LHCN-M2 (cell line): ENCODE results near the gene GPC6. TPM values are rescaled to one million over a fixed set of nuclear protein-coding genes. Genes with fewer than 3 reads are reported as not detected.
A peak's percentile ranks its signal among the peaks of the same experiment; 100 is the strongest.

Experiments used
- DNase-seq: peaks from one replicate; pipeline ENCODE4 v3.0.0-alpha.2; 2012; ENCODE audit warnings: low read depth
- total RNA-seq: library from RNA; depleted of rRNA; stranded (reverse); fragments of >200 nt; gene quantifications from 2 replicates; pipeline ENCODE4 v1.2.3, GENCODE V29; 2014

Gene GPC6
- total RNA-seq, 1 experiment from 2014 or later = 17.0 TPM

GRCh38 chr13:93900731-93901130 lies 674.1 kb downstream of the GPC6 start:
- DNase-seq = peak; percentile 57

- DNase-seq = peak; percentile 90
Measured at GRCh38 chr13:93903909-93904308, 677.3 kb downstream of the GPC6 start.

GRCh38 chr13:93915269-93915809 lies 688.7 kb downstream of the GPC6 start:
- peak; percentile 30 for DNase-seq

- DNase-seq = no peak
Measured at GRCh38 chr13:93922063-93922855, 695.7 kb downstream of the GPC6 start.

GRCh38 chr13:93925990-93926389 lies 699.4 kb downstream of the GPC6 start:
- peak; percentile 74 for DNase-seq

GRCh38 chr13:93926425-93926824 lies 699.8 kb downstream of the GPC6 start:
- DNase-seq = no peak

GRCh38 chr13:93927431-93927830 lies 700.8 kb downstream of the GPC6 start:
- DNase-seq = no peak

GRCh38 chr13:93932901-93933300 lies 706.3 kb downstream of the GPC6 start:
- no peak for DNase-seq

- DNase-seq = no peak
Measured at GRCh38 chr13:93936901-93937300, 710.3 kb downstream of the GPC6 start.

- DNase-seq = no peak
Measured at GRCh38 chr13:93941444-93941843, 714.8 kb downstream of the GPC6 start.

GRCh38 chr13:93942016-93942415 lies 715.4 kb downstream of the GPC6 start:
- no peak for DNase-seq

- no peak for DNase-seq
Measured at GRCh38 chr13:93945621-93946020, 719.0 kb downstream of the GPC6 start.

GRCh38 chr13:93946994-93947393 lies 720.4 kb downstream of the GPC6 start:
- DNase-seq = no peak

- DNase-seq = no peak
Measured at GRCh38 chr13:93947651-93948050, 721.0 kb downstream of the GPC6 start.

GRCh38 chr13:93948162-93948922 lies 721.7 kb downstream of the GPC6 start:
- no peak for DNase-seq

- peak; percentile 39 for DNase-seq
Measured at GRCh38 chr13:93951108-93951507, 724.5 kb downstream of the GPC6 start.

- DNase-seq = no peak
Measured at GRCh38 chr13:93951951-93952350, 725.3 kb downstream of the GPC6 start.

- DNase-seq = no peak
Measured at GRCh38 chr13:93953841-93954240, 727.2 kb downstream of the GPC6 start.

- DNase-seq = no peak
Measured at GRCh38 chr13:93955904-93956303, 729.3 kb downstream of the GPC6 start.

- DNase-seq = no peak
Measured at GRCh38 chr13:93956426-93956825, 729.8 kb downstream of the GPC6 start.

- DNase-seq = no peak
Measured at GRCh38 chr13:93957371-93957770, 730.8 kb downstream of the GPC6 start.

- no peak for DNase-seq
Measured at GRCh38 chr13:93959796-93960533, 733.4 kb downstream of the GPC6 start.
